DLD1 (cell line): ENCODE measurements around the gene UTY.

Experiments
- in situ Hi-C: cut with HindIII; loops from 2 replicates; pipeline ENCODE4 v1.10.0; 2017; ENCODE audit warnings: low sequenced_read_pairs

UTY gene

DNA sequence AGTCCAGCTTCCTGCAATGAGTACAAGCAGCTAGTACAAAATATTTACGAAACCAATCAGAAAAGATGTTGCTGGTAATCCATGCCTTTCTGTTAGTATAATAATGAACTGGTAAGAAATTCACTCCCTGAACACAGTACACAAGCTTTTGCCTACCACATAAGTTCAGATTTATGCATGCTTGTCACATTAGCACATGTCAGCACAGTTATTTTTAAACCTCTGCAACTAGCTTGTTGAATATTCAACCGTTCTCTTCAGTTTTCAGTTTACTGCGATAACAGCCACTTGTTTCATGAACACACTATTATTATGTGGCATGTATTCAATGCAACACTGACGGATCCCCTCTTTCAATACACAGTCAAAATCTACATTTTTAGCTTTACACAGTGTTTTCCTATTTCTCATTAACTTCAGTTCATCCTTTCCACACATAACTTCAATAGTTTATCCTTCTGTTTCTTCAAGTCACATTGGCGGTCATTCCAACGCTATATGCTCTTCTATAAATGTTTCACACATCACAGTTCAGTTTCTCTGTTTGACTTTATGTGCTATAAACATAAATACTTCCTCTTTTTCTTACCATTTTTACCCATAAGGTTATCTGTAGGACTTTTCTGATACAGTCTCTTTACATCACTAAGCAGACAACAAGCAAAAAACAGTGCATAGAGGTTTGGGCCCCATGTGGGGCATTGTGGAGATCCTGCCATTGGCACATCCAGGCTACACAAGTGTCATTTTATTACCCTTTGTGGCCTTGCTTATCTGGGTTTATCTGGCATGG is 62.8 kb downstream of the UTY start:
- in situ Hi-C loops, result no loop called here

DNA sequence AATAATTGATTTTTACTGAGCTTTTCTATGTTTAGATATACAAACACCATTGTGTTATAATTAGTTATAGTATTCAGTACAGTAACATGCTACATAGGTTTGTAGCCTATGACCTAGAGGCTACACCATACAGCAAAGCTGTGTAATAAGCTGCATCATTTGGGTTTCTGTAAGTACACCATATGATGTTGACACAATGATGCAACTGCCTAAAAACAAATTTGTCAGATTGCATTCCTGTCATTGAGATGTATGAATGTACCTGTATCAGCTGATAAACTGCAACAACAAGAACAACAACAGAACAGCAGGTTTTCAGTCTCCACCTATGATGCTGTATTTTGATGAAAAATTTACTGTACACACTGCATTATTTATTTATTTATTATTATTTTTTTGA is 64.3 kb downstream of the UTY start:
- in situ Hi-C loops, result no loop called here

DNA sequence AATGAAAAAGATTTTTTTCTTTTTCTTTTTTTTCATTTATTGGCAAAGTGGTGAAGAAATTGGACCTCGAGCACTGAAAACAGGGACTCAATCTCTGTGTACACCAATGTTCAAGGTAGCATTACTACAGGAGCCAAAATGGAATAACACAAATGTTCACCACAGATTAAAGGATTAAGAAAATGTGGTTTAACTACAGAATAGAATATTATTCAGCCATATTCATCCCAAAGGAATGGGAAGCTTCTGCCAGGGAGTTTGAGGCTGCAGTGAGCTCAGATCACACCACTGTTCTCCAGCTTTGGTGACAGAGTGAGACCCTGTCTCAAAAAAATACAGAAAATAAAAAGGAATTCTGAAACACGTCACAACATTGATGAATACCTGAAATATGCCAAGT is 81.0 kb downstream of the UTY start:
- in situ Hi-C loops, result no loop called here

DNA sequence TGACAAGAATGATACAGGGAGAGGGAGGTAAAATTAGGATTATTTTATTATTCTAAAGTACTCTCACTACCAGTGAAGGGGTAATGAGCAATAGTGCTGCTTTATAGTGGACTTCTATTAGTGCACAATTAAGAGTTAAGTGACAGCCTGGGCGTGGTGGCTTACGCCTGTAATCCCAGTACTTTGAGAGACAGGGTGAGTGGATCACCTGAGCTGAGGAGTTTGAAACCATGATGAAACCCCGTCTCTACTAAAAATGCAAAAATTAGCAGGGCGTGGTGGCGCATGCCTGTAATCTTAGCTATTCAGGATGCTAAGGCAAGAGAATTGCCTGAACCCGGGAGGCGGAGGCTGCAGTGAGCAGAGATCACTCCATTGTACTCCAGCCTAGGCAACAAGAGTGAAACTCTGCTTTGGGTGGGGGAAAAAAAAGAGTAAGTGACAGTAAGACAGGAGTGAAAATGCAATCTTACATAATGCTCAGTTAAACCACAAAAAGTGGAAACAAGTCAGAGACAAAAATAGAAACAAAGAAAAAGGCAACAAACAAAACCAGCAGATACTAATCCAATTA is 98.6 kb downstream of the UTY start:
- in situ Hi-C loops, result no loop called here

DNA sequence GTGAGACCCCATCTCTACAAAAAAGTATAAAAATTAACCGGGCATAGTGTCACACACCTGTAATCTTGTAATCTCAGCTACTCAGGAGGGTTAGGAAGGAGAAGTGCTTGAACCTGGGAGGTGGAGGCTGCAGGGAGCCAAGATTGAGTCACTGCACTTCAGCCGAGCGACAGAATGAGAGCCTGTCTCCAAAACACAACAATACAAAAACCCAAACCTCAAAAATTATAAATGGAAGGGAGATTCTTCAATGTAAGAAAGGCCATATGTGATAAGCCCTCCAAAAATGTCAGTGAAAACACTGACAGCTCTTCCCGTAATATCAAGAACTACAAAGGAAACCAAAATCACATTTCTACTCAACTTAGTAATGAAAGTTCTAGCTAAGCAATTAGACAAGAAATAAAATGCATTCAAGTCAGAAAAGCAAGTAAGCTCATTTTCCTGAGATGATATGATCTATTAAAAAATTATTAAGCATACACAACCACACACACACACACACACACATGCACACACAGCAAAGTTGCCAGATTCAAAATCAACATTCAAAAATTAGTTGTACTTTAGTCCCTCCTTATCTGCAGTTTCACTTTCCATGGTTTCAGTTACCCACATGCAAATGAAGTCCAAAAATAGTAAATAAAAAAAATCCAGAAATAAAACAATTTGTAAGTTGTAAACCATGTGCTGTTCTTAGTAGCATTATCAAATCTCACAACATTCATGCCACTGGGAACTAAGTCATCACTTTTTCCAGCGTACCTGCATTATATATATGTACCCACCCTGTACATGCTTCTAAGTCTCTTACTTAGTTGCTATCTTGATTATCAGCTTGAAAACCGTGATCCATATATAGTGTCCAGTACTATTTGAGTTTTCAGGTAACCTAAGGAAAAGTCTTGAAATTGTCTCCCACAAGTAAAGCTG is 108.7 kb downstream of the UTY start:
- in situ Hi-C loops, result no loop called here

DNA sequence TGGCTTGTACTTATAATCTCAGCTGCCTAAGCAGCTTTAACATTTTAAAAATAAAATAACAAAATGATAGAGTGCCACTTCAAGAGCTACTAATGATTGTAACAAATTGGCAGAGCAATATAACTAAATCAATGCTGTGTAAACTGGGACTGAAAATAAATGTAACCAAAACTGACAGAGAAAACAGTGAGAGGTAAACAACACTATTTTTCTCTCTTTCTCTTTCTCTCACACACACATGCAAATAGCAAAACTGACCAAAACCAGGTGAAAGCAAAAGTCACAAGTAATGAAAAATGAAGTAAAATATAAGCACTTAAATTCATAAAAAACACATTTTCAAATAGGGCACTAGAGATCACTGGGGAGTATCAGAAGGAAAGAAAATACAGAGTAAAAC is 109.6 kb downstream of the UTY start:
- in situ Hi-C loops, result no loop called here

DNA sequence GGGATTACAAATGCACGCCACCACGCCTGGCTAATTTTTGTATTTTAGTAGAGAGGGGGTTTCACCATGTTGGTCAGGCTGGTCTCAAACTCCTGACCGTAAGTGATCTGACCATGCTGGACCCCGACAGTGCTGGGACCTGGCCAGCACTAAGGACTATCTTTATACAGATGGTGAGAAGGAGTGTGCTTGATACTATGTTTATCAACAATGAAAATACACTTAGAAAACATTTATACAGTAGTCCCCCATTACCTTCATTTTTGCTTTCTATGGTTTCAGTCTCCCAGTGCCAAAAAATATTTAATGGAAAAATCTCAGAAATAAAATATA is 111.4 kb downstream of the UTY start:
- in situ Hi-C loops, result no loop called here

DNA sequence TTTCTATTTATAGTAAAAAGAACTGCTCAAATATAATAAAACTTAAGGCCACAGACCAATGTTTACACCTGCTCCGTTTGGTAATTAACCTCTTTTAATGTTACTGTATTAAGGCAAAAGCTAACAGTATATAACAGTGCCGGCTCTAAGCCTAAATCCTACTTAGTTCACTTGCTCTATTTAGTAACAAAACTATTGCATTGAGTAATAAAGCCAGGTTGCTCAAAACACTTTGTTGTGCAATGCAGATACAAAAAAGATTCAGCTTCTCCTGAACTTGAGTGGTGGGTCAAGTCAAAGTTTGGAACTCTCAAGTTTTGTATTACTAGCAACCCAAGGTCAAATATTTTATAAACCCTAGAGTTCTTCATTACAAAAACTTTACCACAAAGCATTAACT is 116.2 kb downstream of the UTY start:
- in situ Hi-C loops, result no loop called here

DNA sequence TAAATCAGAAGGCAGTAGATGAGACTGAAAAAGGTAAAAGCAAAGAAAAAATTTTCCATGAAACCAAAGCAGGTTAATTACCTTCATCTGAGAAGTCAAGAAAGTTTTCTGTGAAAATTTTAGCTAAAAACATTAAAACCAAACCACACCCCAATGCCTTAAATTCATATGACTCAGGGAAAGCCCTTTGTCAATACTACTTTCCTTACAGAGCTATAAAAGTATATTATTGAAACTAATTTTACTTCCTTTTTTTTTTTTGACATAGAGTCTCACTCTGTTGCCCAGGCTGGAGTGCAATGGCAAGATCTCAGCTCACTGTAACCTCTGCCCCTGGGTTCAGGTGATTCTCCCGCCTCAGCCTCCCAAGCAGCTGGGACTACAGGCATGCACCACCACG is 117.2 kb downstream of the UTY start:
- in situ Hi-C loops, result no loop called here

DNA sequence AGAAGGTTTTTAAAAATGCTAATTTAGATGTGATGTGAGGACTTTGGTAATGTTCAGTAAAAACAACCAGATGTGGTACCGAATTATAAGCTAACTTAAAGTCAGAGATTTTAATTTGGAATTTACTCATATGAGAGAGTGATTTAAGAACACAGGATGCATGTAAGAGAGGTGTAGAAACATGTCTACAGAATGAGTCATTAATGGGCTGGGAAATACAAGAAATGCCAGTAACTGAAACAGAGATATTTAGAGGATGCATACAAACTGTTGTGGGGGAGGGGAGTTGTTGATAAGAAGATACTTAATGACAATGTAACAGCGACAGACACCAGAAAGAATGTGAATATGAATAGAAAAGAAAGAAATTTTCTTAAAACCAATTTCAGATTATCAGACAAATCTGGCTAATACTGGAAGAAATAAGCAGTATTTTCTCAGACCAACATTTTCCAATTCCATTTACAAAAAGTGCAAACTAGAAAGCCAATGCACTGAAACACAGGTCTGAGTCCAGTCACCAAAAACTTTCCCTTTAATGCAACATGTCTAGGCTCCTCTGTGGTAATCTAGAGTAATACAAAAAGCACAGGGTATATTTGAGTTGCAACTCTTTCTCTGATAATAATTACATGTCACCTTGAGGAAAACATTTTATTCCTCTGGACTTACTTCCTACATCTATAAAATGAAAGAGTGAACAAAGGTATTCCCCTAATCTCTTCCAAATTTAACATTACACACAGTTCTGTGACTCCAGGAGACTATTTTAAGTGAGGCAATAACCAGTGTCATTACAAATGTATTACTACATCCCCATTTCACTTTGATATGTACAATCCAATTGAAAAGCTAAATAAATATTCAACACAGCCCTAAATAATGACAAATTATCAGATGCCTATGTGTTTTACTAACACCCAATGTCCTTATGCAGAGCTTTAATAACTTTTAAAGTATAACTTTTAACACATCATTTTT is 117.9 kb downstream of the UTY start:
- in situ Hi-C loops, result no loop called here

DNA sequence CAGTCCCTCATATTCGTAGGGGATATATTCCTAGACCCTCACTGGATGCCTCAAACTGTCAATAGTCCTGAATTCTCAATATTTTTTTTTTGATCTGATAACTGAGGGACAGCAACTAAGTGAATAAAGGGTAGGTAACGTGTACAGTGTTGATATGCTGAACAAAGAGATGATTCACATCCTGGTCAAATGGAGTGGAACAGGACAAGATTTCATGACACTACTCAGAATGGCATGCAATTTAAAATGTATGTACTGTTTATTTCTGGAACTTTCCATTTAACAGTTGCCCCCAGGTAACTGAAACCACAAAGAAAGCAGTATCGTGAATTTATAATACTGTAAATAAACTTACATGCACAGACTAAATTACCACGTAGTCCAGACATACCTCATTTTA is 128.4 kb downstream of the UTY start:
- in situ Hi-C loops, result no loop called here

DNA sequence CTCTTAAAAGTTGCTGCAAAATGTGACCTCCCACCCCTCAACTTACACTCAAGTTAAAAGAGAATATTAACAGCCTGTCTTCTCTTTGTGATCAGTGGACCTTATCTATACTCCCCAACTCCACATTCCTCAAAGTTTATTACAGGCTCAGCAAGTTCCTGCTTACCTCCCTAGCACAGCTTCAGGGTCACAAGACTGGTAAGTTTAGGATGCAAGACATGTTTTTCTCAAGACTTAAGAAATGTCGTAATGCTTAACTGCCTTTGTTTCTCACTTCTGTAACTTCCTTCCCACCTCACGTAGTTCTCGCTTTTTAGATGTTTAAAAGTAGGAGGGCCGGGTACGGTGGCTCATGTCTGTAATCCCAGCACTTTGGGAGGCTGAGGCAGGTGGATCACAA is 132.7 kb downstream of the UTY start:
- in situ Hi-C loops, result loop anchor here (25.0 kb wide), 1 partner anchor 435 kb away; the partner anchor contains the start of gene DDX3Y

DNA sequence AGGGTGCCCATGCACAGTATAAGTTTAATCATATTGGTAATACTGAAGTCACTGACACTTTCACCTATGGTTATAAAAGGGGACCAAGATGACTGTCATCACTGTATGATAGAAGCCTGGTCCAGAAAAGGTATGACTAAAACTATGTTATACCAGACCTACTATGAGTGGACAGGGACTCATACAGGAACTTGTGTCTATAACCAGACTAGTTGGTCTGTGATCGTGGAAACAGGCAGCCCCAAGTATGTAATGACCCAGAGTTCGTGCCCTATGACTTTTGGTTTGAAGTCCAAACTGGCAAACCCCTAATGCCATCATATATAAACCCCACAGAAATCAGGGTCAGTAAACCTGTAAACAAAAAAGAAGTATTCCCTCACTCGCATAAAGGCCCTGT is 134.3 kb downstream of the UTY start:
- in situ Hi-C loops, result loop anchor here (25.0 kb wide), 1 partner anchor 433 kb away; the partner anchor contains the start of gene DDX3Y

DNA sequence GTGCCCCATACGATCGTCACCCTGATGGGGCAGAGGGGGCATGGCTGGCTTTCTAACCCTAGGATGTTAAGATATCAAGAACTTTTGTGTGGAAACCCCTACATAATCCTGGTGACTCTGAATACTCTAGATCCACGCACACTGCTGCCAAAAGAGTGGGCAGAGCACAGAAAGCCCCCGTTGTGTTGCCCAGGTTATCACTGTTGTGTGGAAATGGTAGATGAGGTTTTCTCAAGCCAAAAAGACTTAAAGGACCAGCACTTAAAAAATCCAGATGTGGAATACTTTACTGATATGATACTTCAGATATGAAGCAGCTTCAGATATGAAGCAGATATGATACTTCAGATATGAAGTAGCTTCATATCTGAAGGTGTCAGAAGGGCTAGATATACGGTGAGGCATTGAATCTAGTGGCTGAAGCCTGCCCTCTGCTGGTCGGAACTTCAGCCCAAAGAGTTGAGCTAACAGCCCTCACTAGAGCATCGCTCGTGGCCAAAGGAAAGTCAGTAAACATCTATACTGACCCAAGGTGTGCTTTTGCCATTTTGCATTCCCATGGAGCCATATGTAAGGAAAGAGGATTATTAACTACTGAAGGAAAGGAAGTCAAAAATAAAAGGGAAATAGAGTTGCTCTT is 136.4 kb downstream of the UTY start:
- in situ Hi-C loops, result loop anchor here (25.0 kb wide), 1 partner anchor 431 kb away; the partner anchor contains the start of gene DDX3Y

DNA sequence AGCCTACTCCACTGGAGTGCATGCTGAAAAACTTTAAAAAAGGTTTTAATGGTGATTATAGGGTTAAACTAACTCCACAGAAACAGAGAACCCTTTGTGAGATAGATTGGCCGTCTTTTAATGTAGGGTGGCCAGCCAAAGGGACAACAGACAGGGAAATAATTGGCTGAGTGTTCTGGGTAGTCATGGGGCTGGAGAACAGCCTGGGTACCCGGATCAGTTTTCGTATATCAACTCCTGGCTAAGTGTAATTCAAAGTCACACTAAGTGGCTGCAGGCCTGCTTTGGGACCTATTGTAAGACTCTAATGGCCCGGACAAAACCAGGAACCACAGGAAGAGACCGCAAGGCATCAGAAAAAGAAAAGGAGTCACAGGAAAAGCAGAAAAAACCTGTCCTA is 139.9 kb downstream of the UTY start:
- in situ Hi-C loops, result loop anchor here (25.0 kb wide), 1 partner anchor 428 kb away; the partner anchor contains the start of gene DDX3Y

DNA sequence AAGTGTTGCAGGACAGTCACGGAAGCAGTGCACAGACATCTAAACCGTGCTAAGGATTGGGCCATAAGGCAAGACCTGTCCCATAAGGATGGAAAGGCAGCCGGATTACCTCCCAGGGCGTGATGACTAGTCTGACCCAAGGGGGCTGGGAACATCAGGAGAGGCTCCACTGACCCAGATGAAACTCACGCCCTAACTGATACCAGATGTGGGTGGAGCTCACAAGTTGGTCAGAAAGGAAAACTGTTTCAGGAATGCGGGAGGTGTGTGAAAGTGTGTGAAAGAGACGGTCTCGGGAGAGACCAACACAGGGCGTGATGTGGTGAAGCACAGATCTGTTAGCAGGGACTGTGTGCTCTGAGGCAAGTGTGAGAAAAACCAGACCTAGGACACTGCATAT is 140.5 kb downstream of the UTY start:
- in situ Hi-C loops, result loop anchor here (25.0 kb wide), 1 partner anchor 427 kb away; the partner anchor contains the start of gene DDX3Y

DNA sequence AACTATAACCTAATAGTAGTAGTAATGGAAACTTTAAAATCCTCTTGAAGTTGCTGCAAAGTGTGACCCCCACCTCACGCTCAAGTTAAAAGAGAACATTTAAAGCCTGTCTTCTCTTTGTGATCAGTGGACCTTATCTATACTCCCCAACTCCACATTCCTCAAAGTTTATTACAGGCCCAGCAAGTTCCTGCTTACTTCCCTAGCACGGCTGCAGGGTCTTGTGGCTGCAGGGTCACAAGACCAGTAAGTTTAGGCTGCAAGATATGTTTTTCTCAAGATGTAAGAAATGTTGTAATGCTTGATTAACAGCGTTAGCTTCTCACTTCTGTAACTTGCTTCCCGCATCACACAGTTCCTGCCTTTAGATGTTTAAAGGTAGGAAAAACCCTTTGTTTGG is 141.1 kb downstream of the UTY start:
- in situ Hi-C loops, result loop anchor here (25.0 kb wide), 1 partner anchor 426 kb away; the partner anchor contains the start of gene DDX3Y

DNA sequence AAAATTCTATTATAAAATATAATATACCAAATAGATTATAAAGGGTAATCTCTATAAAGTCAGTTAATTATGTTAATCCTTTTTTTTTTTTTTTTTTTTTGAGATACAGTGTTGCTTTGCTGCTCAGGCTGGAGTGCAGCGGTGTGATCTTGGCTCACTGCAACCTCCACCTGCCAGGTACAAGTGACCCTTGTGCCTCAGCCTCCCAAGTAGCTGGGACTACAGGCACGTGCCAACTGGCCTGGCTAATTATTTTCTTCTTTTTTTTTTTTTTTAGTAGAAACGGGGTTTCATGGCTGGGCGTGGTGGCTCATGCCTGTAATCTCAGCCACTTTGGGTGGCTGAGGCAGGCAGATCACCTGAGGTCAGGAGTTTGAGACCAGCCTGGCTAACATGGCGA is 141.9 kb downstream of the UTY start:
- in situ Hi-C loops, result loop anchor here (25.0 kb wide), 1 partner anchor 426 kb away; the partner anchor contains the start of gene DDX3Y

DNA sequence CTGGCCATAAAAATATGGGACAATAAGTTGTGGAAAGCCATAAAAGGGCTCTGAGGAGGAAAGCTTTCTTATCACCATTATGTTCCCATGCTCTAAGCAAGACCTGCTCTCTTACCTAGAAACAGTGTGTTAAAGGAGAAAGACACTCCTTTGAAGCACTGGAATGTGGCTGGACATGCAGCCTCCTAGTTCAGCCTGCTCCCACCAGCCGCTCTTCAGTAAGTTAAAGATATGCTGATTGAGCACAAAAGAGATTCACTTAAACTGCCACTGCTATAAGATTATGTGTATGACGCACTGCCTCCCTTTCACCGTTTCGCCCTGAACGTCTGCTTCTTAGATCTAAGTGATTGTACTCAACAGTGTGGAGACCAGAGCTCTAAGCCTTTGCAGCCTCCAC is 146.0 kb downstream of the UTY start:
- in situ Hi-C loops, result loop anchor here (25.0 kb wide), 1 partner anchor 421 kb away; the partner anchor contains the start of gene DDX3Y
